GM21360 (cell line): Measurements from ENCODE around the gene FTO.
A peak's percentile ranks its signal among the peaks of the same experiment; 100 is the strongest.

Source experiments
- ATAC-seq: cut with Tn5 transposase; IDR thresholded peaks from one replicate; pipeline ENCODE4 v1.9.1; 2021; ENCODE audit warnings: mild to moderate bottlenecking, moderate library complexity; ENCODE audit not compliant: unreplicated experiment

The FTO gene

DNA sequence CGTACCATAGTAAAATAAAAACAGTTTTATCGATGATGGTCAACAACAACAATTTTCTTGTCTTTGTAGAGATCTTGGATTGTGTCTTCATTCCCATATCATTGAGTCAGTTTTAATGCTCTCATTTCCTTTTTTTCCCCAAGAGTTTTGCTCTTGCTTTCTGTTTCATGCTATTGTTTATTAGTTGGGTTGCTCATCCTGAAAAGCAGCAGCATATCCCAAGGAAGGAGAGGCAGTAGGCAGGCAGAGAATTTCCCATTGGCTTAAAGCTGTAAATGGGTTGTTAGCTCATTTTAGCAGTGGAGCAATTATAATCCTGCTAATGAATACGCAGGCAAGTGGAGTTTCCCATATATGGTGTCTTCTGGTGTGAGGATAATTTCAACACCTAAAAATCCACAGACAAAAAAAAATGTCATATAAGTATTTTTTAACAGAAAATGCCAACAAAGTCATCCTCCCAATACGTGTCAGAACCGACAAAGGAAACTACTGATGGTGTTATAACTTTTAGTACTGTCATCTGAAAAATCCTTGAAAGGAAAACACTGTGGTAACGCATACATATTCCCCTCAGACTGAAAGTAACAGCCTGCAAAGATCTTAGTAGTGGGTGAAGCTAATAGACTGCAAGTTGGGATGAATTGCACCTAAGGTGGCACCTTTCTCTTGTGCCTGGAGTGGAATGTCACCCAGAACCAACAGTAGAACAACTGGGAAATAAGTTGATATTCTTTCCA lies 218.3 kb downstream of the FTO start:
- no peak for ATAC-seq

DNA sequence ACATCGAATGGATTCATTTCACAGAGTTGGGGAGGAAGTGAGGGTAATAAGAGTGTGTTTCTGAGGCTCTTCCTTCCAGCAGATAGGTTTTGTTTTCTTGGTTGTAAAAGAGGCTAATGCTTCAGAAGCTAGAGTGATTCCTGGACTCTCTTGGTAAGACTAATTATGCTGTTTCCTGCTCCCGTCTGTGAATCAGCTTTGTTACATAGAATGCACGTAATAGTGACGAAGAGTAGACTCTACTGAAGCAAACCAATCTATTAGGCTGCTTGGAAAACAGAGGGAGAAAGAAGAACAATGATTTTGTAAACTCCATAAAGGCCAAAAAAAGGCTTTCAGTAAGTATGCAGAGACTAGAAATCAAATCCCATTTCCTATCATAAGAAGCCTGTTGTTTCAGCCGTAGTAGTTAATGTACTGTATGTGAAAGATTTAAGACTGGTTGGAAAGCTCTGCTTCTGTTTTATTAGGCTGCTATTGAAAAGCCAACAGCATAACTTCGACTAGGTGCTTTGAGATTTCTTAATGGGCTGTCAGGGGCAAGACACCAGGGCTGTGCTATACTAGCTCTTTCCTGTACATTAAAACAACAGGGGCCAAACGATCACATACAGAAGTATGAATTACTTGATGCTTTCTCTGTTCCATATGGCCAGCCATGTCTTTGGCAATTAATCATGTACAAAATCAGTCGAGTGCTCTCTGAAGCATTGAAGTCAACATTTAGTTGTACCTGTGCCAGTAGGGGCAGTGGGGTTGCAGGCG lies 219.0 kb downstream of the FTO start:
- ATAC-seq, result no peak

DNA sequence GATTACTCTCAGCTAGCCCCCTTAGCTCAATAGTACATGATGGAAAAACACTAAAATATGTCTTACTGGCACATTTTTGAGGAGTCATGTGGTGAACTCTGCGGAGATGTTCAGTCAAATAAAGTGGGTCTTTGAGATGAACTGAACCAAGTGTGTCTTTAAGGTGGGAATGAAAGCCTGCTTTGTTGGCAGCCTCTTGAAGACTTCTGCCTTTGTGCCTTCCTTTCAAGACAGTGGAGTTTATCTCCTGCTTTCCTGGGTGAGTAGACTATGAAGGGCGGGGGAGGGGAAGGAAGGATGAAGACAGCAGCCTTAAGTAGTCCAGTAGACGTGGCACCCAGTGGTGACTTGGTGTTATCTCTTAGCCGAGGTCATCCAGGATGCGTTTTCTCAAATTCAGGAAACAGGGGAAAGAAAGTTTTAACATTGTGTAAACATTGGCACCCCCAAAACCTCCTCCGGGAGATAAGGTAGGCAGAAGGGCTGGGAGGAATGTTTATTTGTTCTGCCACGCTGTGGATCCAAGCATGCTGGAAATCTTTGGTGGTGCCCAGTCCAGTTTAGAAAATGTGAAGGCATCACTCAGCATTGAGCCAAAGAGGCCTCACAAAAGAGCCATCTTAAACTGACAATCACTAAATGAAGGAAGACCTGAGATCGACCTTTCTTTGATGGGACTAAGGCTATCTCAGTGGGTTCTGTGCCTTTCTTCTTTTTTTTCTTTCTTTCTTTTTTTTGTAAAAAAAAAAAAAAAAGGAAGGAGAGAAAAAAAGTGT lies 220.6 kb downstream of the FTO start:
- ATAC-seq, result no peak

DNA sequence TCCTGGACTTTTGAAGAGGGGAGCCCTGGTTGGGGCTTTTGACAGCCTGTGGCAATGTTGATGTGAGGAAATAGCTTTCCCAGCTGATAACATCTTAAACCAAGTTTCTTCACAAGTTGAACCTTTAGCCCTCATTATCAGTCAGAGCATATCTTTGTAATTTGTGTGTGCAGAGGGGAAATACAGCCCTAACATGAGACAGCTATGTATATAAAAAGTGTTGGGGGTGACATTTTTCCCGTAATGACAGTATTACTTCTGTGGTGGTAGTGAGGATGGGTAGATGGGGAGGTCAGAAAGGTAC lies 221.1 kb downstream of the FTO start:
- no peak for ATAC-seq

DNA sequence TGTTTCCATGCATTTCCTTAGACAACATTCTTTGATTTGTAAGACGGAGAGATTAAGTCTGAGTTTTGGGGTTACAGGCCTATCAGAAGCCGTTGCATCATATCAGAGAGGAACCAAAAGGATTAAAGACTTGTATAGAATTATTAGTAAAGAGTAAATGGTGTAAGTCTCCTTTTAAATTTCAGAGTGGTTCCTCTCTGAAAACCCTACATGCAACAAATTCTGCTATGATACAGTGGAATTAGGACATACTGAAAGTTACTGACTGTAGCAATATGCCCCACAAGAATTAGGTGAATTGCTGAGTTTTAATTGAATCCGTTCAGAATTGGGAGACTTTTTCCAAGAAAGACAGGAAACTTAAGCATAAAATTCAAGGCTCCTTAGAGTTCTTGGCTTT lies 221.6 kb downstream of the FTO start:
- no peak for ATAC-seq

DNA sequence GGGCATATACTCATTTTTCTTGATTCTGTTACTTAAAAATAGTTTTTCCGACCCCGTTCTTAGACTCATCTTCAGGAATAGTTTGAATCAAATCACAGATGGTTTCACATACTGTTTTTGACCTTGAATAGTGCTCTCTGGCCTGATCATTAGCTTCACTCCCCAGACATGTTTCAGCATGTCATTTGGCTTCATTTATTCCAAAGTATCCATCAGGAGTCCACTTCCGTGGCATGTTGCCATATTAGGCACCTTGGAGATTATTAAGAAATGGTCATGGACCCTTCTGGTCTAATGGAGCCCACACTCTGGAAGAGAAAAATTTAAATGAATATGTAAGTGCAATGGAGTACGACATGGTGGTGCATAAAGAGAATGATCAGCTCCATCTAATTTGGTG lies 222.3 kb downstream of the FTO start:
- ATAC-seq, result no peak

DNA sequence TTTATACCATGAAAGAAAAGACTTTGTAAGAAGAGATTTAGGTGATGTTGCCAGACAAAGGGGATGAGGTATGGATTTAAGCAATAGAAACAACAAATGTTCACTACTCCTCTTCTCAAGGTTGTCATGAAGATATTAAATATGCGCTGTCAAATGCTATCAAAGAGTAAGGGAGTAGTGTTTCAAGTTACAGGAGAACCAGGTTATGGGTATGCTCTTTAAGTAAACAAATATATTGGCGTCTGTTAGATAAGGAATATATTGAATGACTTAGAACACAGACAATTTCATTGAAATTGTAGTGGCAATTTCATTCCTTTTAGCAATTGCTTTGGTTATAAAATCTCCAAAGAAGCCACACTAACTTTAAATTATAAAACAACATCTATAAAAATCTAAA lies 229.0 kb downstream of the FTO start:
- ATAC-seq, result no peak

DNA sequence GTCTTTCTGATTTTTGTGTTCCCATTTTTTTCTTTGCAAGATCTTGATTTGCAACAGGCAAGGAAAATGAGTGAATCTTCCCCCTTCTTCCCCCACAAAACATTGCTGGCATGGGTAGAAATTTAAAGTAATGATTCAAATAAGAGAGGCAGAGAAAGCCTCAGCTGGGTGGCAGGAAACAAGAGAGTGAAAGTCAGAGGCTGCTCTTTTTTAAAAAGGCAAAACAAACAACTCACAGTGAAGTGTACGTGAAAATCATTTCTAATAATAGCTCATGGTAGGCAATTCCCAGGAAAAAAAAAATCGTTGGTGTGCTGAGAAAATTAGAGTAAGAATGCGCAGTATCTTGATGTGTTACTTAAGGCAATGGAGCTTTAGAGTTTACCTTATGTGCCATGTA lies 229.5 kb downstream of the FTO start:
- no peak for ATAC-seq

DNA sequence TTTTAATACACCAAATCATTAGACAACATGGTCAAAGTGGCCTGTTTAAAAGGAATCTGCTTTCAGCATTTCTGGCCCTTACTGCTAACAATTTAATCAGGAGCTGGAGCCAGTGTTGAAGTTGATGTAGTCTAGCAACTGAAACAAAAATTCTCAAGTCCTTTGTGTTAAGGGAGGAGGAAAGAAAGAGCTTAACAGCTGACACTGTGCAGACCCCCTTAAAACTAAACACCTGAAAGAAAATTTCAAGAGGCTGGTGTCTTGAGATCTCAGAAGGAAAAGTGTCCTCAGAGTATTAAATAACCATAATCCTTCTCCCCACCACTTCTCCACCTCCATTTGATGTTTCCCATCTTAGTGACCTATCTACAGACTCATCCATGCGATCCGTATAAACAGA lies 232.1 kb downstream of the FTO start:
- no peak for ATAC-seq

DNA sequence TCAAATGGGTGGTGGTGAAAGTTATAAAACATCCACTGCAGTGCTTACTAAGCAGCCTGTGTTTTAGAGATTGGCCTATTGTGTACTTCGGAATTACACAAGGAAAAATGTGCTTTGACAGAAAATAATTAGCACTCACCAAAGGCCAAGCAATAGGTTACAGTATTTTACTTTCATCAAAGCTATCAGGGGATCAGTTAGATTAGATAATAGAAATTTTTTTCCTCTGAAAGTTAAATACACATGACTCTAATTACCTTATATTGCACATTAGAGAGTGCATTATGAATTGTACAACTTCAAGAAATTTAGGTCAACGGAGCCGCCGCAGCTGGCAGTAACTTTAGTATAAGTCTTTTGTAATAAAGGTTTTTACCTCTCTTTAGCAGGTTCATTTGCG lies 232.6 kb downstream of the FTO start:
- ATAC-seq, result no peak

DNA sequence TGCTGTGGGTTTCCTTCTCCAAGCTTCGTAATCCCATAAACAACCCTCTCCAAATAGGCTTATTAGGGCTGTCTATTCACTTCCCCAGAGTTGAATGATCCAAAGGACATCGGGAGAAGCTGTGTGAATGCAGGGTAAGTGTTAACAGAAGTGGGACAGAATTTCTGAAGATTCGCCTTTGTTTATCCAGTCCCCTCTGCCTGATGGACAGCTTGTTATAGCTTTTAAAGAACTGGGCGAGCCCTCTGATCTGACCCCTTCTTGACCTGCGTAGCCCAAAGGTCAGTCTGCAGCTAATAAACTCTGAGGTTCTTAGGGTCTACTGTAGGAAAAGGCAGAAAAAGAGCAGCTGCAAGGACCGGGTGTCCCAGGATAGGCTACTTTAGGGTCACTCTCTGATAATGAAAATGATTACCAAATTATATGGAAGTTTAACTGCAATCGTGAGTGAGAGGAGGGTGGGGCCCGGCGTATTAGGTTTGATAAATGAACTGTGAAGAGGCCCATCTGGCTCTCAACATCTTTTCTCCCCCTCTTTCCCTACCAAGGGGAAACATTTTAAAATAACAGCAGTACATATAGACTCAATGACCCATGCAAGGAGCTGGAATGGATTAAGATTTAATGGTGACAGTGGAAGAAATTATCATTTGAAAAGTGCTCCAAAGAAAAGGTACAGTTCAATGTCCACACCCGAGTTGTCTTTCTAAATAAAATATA lies 233.4 kb downstream of the FTO start:
- no peak for ATAC-seq

DNA sequence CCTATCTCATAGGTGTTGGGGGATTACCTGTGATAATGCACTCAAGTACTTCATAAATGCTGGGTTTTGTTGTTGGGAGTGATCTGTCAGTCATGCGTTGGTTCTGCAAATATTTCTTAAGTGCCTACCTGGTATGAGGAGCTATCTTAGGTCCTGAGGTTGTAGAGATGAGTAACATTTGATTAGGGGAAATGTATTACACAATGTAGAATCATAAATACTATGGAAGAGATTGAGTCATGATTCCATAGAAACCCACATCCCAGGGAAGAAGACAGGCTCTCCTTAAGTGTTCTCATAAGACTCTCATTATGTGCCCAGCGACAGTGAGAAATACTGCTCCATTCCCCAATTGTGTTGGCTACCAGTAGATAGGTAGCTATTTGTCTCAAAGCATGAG lies 240.1 kb downstream of the FTO start:
- no peak for ATAC-seq

DNA sequence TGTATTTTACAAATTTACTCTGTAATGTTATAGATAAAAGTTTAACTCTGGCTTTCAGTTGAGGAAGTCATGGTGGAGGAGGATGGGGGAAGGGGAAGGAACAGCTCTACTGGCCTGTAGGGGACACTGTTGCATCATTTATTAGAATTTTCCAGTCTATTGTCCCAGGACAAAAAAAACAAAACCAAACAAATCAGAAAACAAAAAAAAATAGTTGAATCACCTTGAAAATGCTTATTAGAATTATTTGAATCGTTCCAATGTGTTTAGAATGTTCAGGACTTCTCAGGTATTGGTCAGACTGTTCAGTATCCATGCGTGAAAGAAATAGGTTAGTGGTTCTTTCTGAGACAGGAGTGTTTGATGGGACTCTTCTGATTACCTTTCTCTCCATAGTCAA lies 242.0 kb downstream of the FTO start:
- ATAC-seq, result no peak

DNA sequence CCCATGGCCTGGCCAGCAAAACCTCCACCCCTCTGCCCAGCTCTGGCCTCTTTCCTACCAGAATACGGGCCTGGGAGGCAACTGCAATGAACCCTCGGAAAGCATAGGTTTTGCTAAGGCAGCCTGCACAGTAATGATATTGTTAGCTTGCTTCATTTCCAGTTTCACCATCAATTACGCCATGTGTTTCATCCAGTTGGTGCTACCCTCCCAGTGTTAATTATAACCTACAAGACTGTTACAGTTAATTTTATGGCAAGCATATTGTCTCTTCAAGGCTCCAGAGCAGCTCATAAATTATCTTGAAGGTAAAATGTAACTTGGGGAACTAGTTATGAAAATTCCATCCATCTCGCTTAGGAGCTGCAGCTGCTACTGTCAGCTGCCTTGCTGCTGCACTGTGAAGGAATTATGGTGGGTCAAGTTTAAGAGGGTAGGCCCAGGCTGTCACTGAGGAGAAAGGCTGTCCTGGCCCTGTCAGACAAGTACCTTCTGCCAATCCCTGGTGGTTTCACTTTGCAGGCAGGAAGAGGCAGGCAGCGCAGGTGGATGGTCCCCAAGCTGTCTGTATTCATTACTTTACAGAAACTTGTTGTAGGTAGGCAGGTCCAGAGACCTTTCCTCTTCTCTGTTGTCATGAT lies 242.9 kb downstream of the FTO start:
- ATAC-seq, result no peak

DNA sequence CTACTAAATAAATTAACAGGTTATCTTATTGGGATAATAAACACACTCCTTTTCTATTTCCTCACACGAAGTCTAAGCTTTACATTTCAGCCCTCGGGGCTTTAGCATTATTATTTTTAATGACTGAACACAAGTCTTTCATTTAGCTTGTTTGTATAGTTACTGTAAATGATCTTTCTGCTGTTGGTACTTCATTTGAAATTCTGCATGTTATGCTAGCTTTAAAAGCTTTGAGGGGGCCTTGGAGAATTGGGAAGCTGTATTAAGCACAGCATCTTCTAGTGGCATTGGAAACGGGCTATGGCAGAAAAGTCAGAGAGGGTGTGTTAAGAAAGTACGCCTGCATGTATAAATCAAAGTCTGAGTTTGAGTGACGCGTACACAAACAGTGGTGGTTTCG lies 243.7 kb downstream of the FTO start:
- ATAC-seq, result no peak

DNA sequence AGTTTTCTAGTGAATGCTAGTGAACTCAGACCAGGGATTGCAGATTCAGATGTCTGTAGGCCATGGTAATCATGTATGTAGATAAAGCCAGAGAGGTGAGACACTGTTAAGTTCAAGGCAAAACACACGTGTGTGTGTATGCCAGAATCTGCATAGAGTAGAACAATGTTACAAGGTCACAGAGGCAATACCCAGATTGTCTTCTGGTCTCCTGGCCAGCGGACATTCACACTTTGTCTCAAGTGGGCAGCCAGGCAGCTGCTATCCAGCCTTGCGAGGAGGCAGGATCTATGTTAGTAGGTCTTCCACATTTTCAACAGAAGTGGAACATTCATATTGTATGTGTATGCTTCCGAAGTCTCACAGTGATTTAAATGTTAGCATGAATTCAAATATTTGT lies 244.4 kb downstream of the FTO start:
- no peak for ATAC-seq

DNA sequence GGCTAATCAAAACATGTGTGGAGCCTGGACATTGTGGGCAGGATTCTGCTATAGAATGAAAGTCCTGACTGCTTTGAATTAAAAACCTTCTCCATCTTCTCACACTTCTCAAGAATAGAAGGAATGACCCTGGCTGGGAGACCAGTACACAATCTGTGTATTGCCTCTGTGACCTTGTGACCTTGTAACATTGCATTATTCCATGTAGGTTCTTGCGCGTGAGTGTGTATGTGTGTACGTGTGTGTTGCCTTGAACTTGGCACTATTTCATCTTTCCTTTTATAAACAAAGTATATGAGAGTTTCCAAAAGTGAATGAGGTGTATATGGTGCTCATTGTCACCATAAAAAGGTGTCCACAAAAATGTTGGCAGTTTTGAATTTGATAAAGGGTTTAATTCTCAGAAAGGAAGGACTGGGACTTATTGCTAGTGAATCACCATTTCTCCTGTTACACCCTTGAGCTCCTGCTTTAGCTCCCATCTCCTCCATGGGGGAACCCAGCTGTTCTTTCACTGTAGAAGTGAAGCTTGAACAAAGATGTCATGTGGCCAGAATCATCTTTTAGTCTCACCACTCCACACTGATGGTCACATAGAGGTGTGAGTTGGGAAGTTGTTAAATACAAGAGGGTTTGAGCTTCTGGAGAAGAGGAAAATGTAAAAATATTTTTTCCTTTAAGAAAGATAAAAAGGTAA lies 244.9 kb downstream of the FTO start:
- ATAC-seq, result no peak

DNA sequence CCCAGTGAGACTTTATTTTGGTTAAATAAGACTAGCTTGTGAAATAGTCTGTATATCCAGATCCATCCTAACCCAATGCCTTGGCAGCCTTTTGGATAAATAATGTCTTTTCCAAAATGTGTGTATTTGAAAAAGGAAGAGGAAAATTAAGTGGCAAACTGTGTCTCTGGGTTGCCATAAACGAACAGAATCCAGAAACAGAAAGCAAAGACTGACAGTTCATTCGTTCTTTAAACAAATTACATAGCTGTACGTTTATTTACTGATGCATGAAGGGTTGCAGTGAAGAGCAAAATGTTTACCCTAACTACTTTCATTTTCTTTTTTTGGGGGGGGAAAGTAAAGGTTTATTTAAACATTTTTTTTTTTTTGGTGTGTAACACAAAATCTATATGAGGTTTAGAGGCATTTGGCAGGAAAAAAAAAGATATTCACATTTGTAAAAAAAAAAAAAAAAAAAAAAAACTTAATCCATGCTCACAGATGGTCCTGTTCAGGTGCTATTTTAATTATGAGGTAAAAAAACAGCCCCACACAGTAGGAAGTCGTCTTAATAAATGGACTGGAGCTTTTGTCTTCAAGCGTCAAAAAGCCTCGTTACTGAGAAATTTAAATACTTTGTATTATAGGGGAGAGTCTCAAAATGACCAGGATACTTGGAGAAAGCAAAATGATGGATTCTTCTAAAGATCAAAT lies 245.9 kb downstream of the FTO start:
- ATAC-seq, result peak; percentile 43

DNA sequence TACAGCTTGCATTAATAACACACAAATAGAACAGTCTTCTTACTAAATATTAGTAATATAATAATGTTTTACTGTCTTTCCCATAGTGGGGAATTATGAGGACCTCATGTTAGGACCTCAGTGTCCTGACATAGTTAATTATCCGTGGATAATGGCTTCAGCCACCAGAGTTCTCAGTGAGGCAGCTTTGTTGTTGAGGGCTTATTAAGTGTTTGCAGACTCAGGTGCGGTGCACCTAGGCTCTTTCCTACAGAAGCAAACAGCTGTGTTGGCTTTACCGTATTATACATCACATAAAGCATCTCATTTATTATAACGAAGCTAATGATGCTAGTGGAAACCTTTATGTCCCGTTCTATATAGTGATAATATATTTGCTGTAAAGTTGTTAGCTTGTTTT lies 246.7 kb downstream of the FTO start:
- ATAC-seq, result no peak
